H9 (cell line): Measurements from ENCODE around the gene CENPP. TPM values are rescaled to one million over a fixed set of nuclear protein-coding genes. Genes with fewer than 3 reads are reported as not detected.
A peak's percentile ranks its signal among the peaks of the same experiment; 100 is the strongest.

ENCODE experiments used
- DNase-seq: peaks from one replicate; pipeline ENCODE4 v3.0.0-alpha.2; 2017
- H2AFZ ChIP-seq: one replicate; pipeline ENCODE4 v1.6.1; 2013; ENCODE audit warnings: mild to moderate bottlenecking, low read length, control low read depth, moderate library complexity
- H2AK5ac ChIP-seq: 2 replicates; pipeline ENCODE4 v1.6.1; 2013; ENCODE audit warnings: low read length, control low read depth, mixed read lengths; ENCODE audit not compliant: insufficient read length
- H2BK120ac ChIP-seq: one replicate; pipeline ENCODE4 v1.6.1; 2013; ENCODE audit warnings: low read depth, mild to moderate bottlenecking, low read length, control low read depth, inconsistent platforms; ENCODE audit not compliant: poor library complexity, severe bottlenecking
- H2BK12ac ChIP-seq: 2 replicates; pipeline ENCODE4 v1.6.1; 2013; ENCODE audit warnings: low read length, control low read depth, mixed read lengths, low read depth; ENCODE audit not compliant: insufficient read length
- H2BK15ac ChIP-seq: 2 replicates; pipeline ENCODE4 v1.6.1; 2013; ENCODE audit warnings: low read depth, low read length, control low read depth
- H2BK20ac ChIP-seq: one replicate; pipeline ENCODE4 v1.6.1; 2013; ENCODE audit warnings: low read depth, mild to moderate bottlenecking, low read length, control low read depth, inconsistent platforms; ENCODE audit not compliant: poor library complexity, severe bottlenecking
- H2BK5ac ChIP-seq: 2 replicates; pipeline ENCODE4 v1.6.1; 2013; ENCODE audit warnings: low read length, control low read depth, mixed read lengths; ENCODE audit not compliant: insufficient read length
- H3K14ac ChIP-seq: 2 replicates; pipeline ENCODE4 v1.6.1; 2013; ENCODE audit warnings: low read length, control low read depth; ENCODE audit not compliant: insufficient read depth
- H3K18ac ChIP-seq: 2 replicates; pipeline ENCODE4 v1.6.1; 2013; ENCODE audit warnings: low read depth, mild to moderate bottlenecking, mixed read lengths, low read length, control low read depth; ENCODE audit not compliant: insufficient read length
- H3K23ac ChIP-seq: 2 replicates; pipeline ENCODE4 v1.6.1; 2013; ENCODE audit warnings: low read length, control low read depth, mixed read lengths, low read depth; ENCODE audit not compliant: insufficient read length
- H3K23me2 ChIP-seq: 2 replicates; pipeline ENCODE4 v1.6.1; 2013; ENCODE audit warnings: low read depth, mild to moderate bottlenecking, mixed read lengths, low read length, control low read depth; ENCODE audit not compliant: insufficient read length, poor library complexity, severe bottlenecking
- H3K27ac ChIP-seq: 2 replicates; pipeline ENCODE4 v1.5.1; 2013; ENCODE audit warnings: low read length, control low read depth, mixed read lengths, low read depth; ENCODE audit not compliant: insufficient read length
- H3K27me3 ChIP-seq: 2 replicates; pipeline ENCODE4 v1.6.1; 2013; ENCODE audit warnings: low read length, control low read depth, inconsistent platforms; ENCODE audit not compliant: insufficient read depth
- H3K4ac ChIP-seq: 2 replicates; pipeline ENCODE4 v1.6.1; 2013; ENCODE audit warnings: low read depth, mild to moderate bottlenecking, control low read depth, inconsistent platforms, low read length, moderate library complexity
- H3K4me1 ChIP-seq: 2 replicates; pipeline ENCODE4 v1.6.1; 2013; ENCODE audit warnings: low read length, control low read depth, inconsistent platforms; ENCODE audit not compliant: insufficient read depth
- H3K4me2 ChIP-seq: 2 replicates; pipeline ENCODE4 v1.6.1; 2013; ENCODE audit warnings: low read length, control low read depth, mixed read lengths; ENCODE audit not compliant: insufficient read length, insufficient read depth
- H3K56ac ChIP-seq: 2 replicates; pipeline ENCODE4 v1.6.1; 2013; ENCODE audit warnings: low read depth, mild to moderate bottlenecking, mixed read lengths, low read length, control low read depth; ENCODE audit not compliant: insufficient read length
- H3K79me1 ChIP-seq: 2 replicates; pipeline ENCODE4 v1.6.1; 2013; ENCODE audit warnings: low read depth, mild to moderate bottlenecking, moderate library complexity, low read length, control low read depth, inconsistent platforms; ENCODE audit not compliant: insufficient read depth, poor library complexity, severe bottlenecking
- H3K79me2 ChIP-seq: 2 replicates; pipeline ENCODE4 v1.6.1; 2013; ENCODE audit warnings: low read length, control low read depth, inconsistent platforms; ENCODE audit not compliant: insufficient read depth
- H3K9ac ChIP-seq: 2 replicates; pipeline ENCODE4 v1.6.1; 2013; ENCODE audit warnings: low read length, control low read depth, mixed read lengths; ENCODE audit not compliant: insufficient read length; ENCODE audit errors: extremely low read depth
- H3K9me3 ChIP-seq: one replicate; pipeline ENCODE4 v1.6.1; 2013; ENCODE audit warnings: low read depth, low read length, inconsistent platforms; ENCODE audit not compliant: control insufficient read depth
- H3T11ph ChIP-seq: one replicate; pipeline ENCODE4 v1.6.1; 2013; ENCODE audit warnings: mild to moderate bottlenecking, low read length, control low read depth, inconsistent platforms
- H4K20me1 ChIP-seq: one replicate; pipeline ENCODE4 v1.6.1; 2013; ENCODE audit not compliant: control insufficient read depth, insufficient read length, insufficient read depth
- H4K5ac ChIP-seq: 2 replicates; pipeline ENCODE4 v1.6.1; 2013; ENCODE audit warnings: low read depth, mild to moderate bottlenecking, mixed read lengths, low read length, control low read depth; ENCODE audit not compliant: insufficient read length
- H4K8ac ChIP-seq: replicated peaks from 2 replicates; pipeline ENCODE4 v1.6.1; 2013; ENCODE audit warnings: low read length, control low read depth, mixed read lengths, low read depth; ENCODE audit not compliant: insufficient read length
- H4K91ac ChIP-seq: 2 replicates; pipeline ENCODE4 v1.6.1; 2013; ENCODE audit warnings: low read depth, mild to moderate bottlenecking, moderate library complexity, mixed read lengths, low read length, control low read depth; ENCODE audit not compliant: insufficient read length
- H3K27ac Mint-ChIP-seq, 3 experiments: 2 replicates in 2 of 3; 3 replicates in 1 of 3; pipeline ENCODE4 v1.8.0; 2020 to 2021; ENCODE audit warnings: mixed read lengths in 3 of 3, mild to moderate bottlenecking in 1 of 3, moderate library complexity in 1 of 3
- H3K27me3 Mint-ChIP-seq: 2 replicates; pipeline ENCODE4 v1.8.0; 2021; ENCODE audit warnings: low read depth, mild to moderate bottlenecking, moderate library complexity, mixed read lengths
- H3K36me3 Mint-ChIP-seq, 3 experiments: 2 replicates in 2 of 3; 3 replicates in 1 of 3; pipeline ENCODE4 v1.8.0; 2020 to 2021; ENCODE audit warnings: low read depth in 3 of 3, mixed read lengths in 3 of 3; ENCODE audit not compliant: insufficient read depth in 1 of 3
- H3K4me1 Mint-ChIP-seq, 2 experiments: 2 replicates each; pipeline ENCODE4 v1.8.0; 2020; ENCODE audit warnings: mixed read lengths in 2 of 2
- H3K4me3 Mint-ChIP-seq, 2 experiments: 2 replicates in 1 of 2; 3 replicates in 1 of 2; pipeline ENCODE4 v1.8.0; 2020 to 2021; ENCODE audit warnings: mild to moderate bottlenecking in 2 of 2, mixed read lengths in 2 of 2, moderate library complexity in 1 of 2
- H3K9me3 Mint-ChIP-seq, 2 experiments: 2 replicates in 1 of 2; 3 replicates in 1 of 2; pipeline ENCODE4 v1.8.0; 2020; ENCODE audit warnings: mild to moderate bottlenecking in 2 of 2, mixed read lengths in 2 of 2, moderate library complexity in 1 of 2
- WGBS: extraction: QIAGEN DNeasy Blood & Tissue Kit; methylation state at CpG from one replicate; pipeline ENCODE4 v1.1.7; 2013; ENCODE audit warnings: missing lambda C conversion rate, low lambda C conversion rate, mixed read lengths; ENCODE audit not compliant: insufficient read length; ENCODE audit errors: extremely low coverage; 5-methylcytosine and 5-hydroxymethylcytosine counted together
- total RNA-seq: library from RNA; stranded (reverse); gene quantifications from 2 replicates; pipeline ENCODE4 v1.2.1, GENCODE V29; 2021
- TF ChIP-seq, protein P1 (sequence below): fragments of 200-600 bp; sonication (generic); conservative IDR thresholded peaks from 3 replicates; pipeline ENCODE4 v1.8.0; 2021; ENCODE audit warnings: antibody characterized with exemption, mild to moderate bottlenecking

The CENPP gene
- total RNA-seq, 1 experiment from 2014 or later = 9.1 TPM

DNA sequence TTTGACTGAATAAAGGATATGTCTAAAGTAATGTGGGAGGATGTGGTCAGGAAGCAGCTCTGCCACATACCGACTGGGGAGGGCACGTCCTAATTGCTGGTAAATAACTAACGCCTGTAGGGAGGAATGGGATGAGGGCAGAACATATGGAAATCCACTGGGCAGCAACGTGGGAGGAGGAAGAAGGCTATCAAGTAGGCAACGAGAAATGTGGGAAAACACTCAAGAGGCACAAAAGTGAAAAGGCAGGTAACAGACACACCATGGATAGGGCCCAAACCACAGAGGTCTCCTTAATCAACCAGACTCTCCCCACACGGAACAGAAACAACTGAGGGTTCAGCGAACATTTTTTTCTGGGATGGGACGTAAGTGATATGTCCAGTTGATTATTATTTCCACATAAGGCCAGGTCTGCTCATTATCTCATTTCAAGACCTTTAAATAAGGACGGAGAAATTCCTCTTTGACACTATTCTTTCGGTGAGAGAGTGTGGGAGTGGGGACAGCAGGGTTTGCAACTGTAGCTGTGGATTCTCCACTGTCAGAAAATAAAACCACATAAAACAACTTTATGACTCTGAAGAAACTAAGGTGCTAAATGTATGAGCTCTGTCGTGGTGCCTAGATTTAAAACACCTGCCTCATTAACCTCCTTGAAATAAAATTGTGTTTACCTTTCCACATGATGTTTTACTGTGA is 49.3 kb upstream of the CENPP start:
- H3K4me3 Mint-ChIP-seq = no peak overlapping the region

More for the DNA sequence above, 49.3 kb upstream of the CENPP start:
- Histone ChIP-seq H3K9me3 (no peaks in the 10 kb centered on the region), H3K14ac (no peak overlapping the region), H2BK20ac (no peak overlapping the region), H4K91ac (no peak overlapping the region), H3K27ac (no peak overlapping the region), H3K27me3 (no peaks in the 10 kb centered on the region), H3K18ac (no peak overlapping the region), H4K20me1 (no peaks in the 10 kb centered on the region), H3K56ac (no peak overlapping the region), H3K4me1 (no peaks in the 10 kb centered on the region), H2AK5ac (no peak overlapping the region), H3T11ph (no peak overlapping the region), H3K79me2 (no peaks in the 10 kb centered on the region), H2BK15ac (no peak overlapping the region), H3K4me2 (no peak overlapping the region), H2BK120ac (no peak overlapping the region), H3K23ac (no peak overlapping the region), H3K79me1 (no peaks in the 10 kb centered on the region), H2BK5ac (no peak overlapping the region), H4K8ac (no peak overlapping the region), H2BK12ac (no peak overlapping the region), H3K4ac (no peak overlapping the region), H3K23me2 (no peaks in the 10 kb centered on the region), H2AFZ (no peak overlapping the region), H3K9ac (no peak overlapping the region), H4K5ac (no peak overlapping the region)
- Mint-ChIP-seq H3K9me3 (no peaks in the 10 kb centered on the region), H3K36me3 (peaks cover 46 to 97% (median 89%) of the 10 kb centered on the region in 3 experiments), H3K27me3 (no peaks in the 10 kb centered on the region), H3K27ac (peak overlapping the region in 2 of 3 experiments; percentile 45 to 55; a peak in 3 of 7 replicates), H3K4me1 (no peaks in the 10 kb centered on the region)
- TF ChIP-seq, protein P1, sequence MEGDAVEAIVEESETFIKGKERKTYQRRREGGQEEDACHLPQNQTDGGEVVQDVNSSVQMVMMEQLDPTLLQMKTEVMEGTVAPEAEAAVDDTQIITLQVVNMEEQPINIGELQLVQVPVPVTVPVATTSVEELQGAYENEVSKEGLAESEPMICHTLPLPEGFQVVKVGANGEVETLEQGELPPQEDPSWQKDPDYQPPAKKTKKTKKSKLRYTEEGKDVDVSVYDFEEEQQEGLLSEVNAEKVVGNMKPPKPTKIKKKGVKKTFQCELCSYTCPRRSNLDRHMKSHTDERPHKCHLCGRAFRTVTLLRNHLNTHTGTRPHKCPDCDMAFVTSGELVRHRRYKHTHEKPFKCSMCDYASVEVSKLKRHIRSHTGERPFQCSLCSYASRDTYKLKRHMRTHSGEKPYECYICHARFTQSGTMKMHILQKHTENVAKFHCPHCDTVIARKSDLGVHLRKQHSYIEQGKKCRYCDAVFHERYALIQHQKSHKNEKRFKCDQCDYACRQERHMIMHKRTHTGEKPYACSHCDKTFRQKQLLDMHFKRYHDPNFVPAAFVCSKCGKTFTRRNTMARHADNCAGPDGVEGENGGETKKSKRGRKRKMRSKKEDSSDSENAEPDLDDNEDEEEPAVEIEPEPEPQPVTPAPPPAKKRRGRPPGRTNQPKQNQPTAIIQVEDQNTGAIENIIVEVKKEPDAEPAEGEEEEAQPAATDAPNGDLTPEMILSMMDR = no peak
- no CpG with 5 or more reads among the region's 11 CpGs for WGBS
- no peak for DNase-seq
